ENCODE measurements around the gene DHPS. TPM values are rescaled to one million over a fixed set of nuclear protein-coding genes. Genes with fewer than 3 reads are reported as not detected.

Gene DHPS
- total and polyA plus RNA-seq, 2 of the 4 experiments (the other 2 are of a cell fraction): 82.8 to 85.0 TPM

- H2AFZ ChIP-seq (replicated peaks; ENCODE audit: low read length, poor library complexity): no peak overlapping the region
- no peak overlapping the region for H3K9ac ChIP-seq (ENCODE audit: low read depth, low read length)
- no peaks in the 10 kb centered on the region for H3K4me1 ChIP-seq (ENCODE audit: control insufficient read depth, insufficient read depth, low read length)
- dilution Hi-C loops (cut with HindIII; ENCODE audit: low sequenced_read_pairs, unreplicated experiment): no loop called here
- no peak overlapping the region for H2BK120ac ChIP-seq (ENCODE audit: low read depth, low read length)
- H3K56ac ChIP-seq (ENCODE audit: extremely low read depth, insufficient read depth, low read length): no peak overlapping the region
- no peak for TF ChIP-seq POLR2A (IDR thresholded peaks at IDR 0.05; ENCODE audit: low read depth, low read length)
- TF ChIP-seq SMC3 (IDR thresholded peaks at IDR 0.05; ENCODE audit: low read depth, low read length): no peak
- no peak for TF ChIP-seq RAD21 (IDR thresholded peaks at IDR 0.05; ENCODE audit: low read length)
- no peak for TF ChIP-seq NFE2L2 (IDR thresholded peaks at IDR 0.05; ENCODE audit: low read depth, low read length)
- TF ChIP-seq MXI1 (IDR thresholded peaks at IDR 0.05; ENCODE audit: borderline replicate concordance, low read depth, low read length): no peak
- TF ChIP-seq BHLHE40 (IDR thresholded peaks at IDR 0.05; ENCODE audit: low read depth, low read length): no peak
- no peak for TF ChIP-seq CTCF (conservative IDR thresholded peaks at IDR 0.05; ENCODE audit: low read depth, low read length)
- TF ChIP-seq USF2 (IDR thresholded peaks at IDR 0.05; ENCODE audit: low read depth, low read length): no peak
- no peak for TF ChIP-seq CHD1 (IDR thresholded peaks at IDR 0.05; ENCODE audit: low read depth, low read length)
- TF ChIP-seq FOS (IDR thresholded peaks at IDR 0.05; ENCODE audit: low read depth, low read length): no peak
- TF ChIP-seq MAZ (IDR thresholded peaks at IDR 0.05; ENCODE audit: borderline replicate concordance, low read depth, low read length): no peak
- no peak for TF ChIP-seq CEBPB (IDR thresholded peaks at IDR 0.05; ENCODE audit: low read depth, low read length)
- TF ChIP-seq RCOR1 (IDR thresholded peaks at IDR 0.05; ENCODE audit: insufficient replicate concordance, low read length): no peak
- no peak for TF ChIP-seq RFX5 (IDR thresholded peaks at IDR 0.05; ENCODE audit: low read depth, low read length)
- TF ChIP-seq ELK1 (IDR thresholded peaks at IDR 0.05; ENCODE audit: borderline replicate concordance, low read depth, low read length): no peak
- TF ChIP-seq MAFK (IDR thresholded peaks at IDR 0.05; ENCODE audit: low read depth, low read length): no peak
- WGBS, 2 experiments (ENCODE audit: extremely low coverage in 2 of 2, insufficient read length in 1 of 2): 90% methylated on average over 3 of the region's 12 CpGs; no CpG with 5 or more reads in 1 of the 2 experiments
- no peak overlapping the region for H3K4ac ChIP-seq (ENCODE audit: low read depth, low read length)
- CTCF ChIA-PET: interaction anchor here (0.7 kb wide), 1 partner anchor 10 kb away, joined by 3 read pairs; the partner anchor contains the start of genes MAN2B1 and WDR83
- H2BK15ac ChIP-seq (ENCODE audit: low read depth, low read length): no peak overlapping the region
- intact Hi-C loops (cut with micrococcal nuclease): loop anchor here (1.0 kb wide), 2 partner anchors 119 to 170 kb away; no protein-coding TSS in a partner anchor
- H3K9me3 ChIP-seq (ENCODE audit: control insufficient read depth, insufficient read depth, low read length): no peaks in the 10 kb centered on the region
- H2AK5ac ChIP-seq (ENCODE audit: low read depth, low read length): no peak overlapping the region
- H2BK5ac ChIP-seq (ENCODE audit: low read depth, low read length, poor library complexity, severe bottlenecking): no peak overlapping the region
- peaks cover 15% of the 10 kb centered on the region for H4K20me1 ChIP-seq (ENCODE audit: insufficient read depth, low read length)
- H3K14ac ChIP-seq (replicated peaks; ENCODE audit: low read depth, low read length): no peak overlapping the region
- H4K5ac ChIP-seq (ENCODE audit: low read depth, low read length): no peak overlapping the region
- H3K4me2 ChIP-seq (ENCODE audit: low read depth, low read length): no peak overlapping the region
- POLR2A ChIA-PET (ENCODE audit: unreplicated experiment): no interaction called here
- no peak overlapping the region for H3K4me3 ChIP-seq (ENCODE audit: insufficient read depth, low read depth, low read length)
- no peak overlapping the region for H2BK20ac ChIP-seq (ENCODE audit: low read depth, low read length)
- H2AK9ac ChIP-seq (replicated peaks; ENCODE audit: low read depth, low read length, poor library complexity): peak overlapping the region; percentile 19
- DNase-seq (no peak), ATAC-seq (ENCODE audit: low read depth) (no peak)
- H3K9me1 ChIP-seq (ENCODE audit: insufficient read depth, low read length): peaks cover 7% of the 10 kb centered on the region; the same call in 1 of the 2 replicates
- H3K36me3 ChIP-seq (ENCODE audit: control insufficient read depth, insufficient read depth, low read length): peaks cover 53% of the 10 kb centered on the region
- H3K27me3 ChIP-seq (ENCODE audit: control insufficient read depth, insufficient read depth, low read length): no peaks in the 10 kb centered on the region
- no peak overlapping the region for H4K8ac ChIP-seq (ENCODE audit: low read depth in 2 of 2, low read length in 2 of 2)
- H3K23ac ChIP-seq (ENCODE audit: low read depth, low read length): no peak overlapping the region
- H4K91ac ChIP-seq (ENCODE audit: insufficient read depth, low read depth, low read length): no peak overlapping the region
- in situ Hi-C loops (cut with MboI; ENCODE audit: low sequenced_read_pairs): no loop called here
- no TSS peak for BruUV-seq (replicated peaks)
- peaks cover 13 to 43% of the 10 kb centered on the region in 2 experiments for H3K79me1 ChIP-seq (ENCODE audit: low read depth in 1 of 2, low read length in 2 of 2)
- no peak overlapping the region for H3K27ac ChIP-seq (ENCODE audit: insufficient read depth, low read length)
- H3K18ac ChIP-seq (ENCODE audit: low read depth, low read length): no peak overlapping the region
Measured at GRCh38 chr19:12676928-12677327, 4.8 kb downstream of the DHPS start.
